OCI-LY1 (cell line): ENCODE measurements around the gene SNAPC4.

ENCODE experiments used
- CTCF ChIP-seq: fragments of 200-600 bp; sonication (generic), shearing (Covaris generic); IDR thresholded peaks from 2 replicates; pipeline ENCODE4 v1.5.1; 2017; ENCODE audit warnings: mild to moderate bottlenecking, antibody characterized with exemption, low read length, moderate library complexity, mixed read lengths
- EZH2 ChIP-seq: fragments of 200-600 bp; sonication (generic), shearing (Covaris generic); IDR thresholded peaks from 2 replicates; pipeline ENCODE4 v1.8.0; 2017; ENCODE audit warnings: borderline replicate concordance, mixed run types, mild to moderate bottlenecking, antibody characterized with exemption, low read length, moderate library complexity, mixed read lengths

GRCh38 chr9:136361047-136361753, 38.8 kb downstream of the SNAPC4 start:
- TF ChIP-seq CTCF (no peak), EZH2 (no peak)
